ENCODE data around the gene IPMK.

Gene IPMK

GRCh38 chr10:58281092-58281752, 13.5 kb upstream of the IPMK start:
- Histone ChIP-seq H3K9ac (ENCODE audit: low read depth, low read length) (no peak overlapping the region), H3K4me1 (ENCODE audit: control insufficient read depth, insufficient read depth, low read length) (peaks cover 3% of the 10 kb centered on the region), H3K27me3 (ENCODE audit: control insufficient read depth, insufficient read depth, low read length) (no peaks in the 10 kb centered on the region), H3K4me3 (ENCODE audit: low read length) (no peak overlapping the region), H3K9me3 (replicated peaks; ENCODE audit: low read length) (no peaks in the 10 kb centered on the region), H3K36me3 (ENCODE audit: insufficient read depth, low read length) (peaks cover 18% of the 10 kb centered on the region), H3K4me2 (ENCODE audit: low read length) (no peak overlapping the region)

- no peak overlapping the region for H3K4me3 ChIP-seq (ENCODE audit: low read length)
- no peak overlapping the region for H3K9ac ChIP-seq (ENCODE audit: low read depth, low read length)
- no peaks in the 10 kb centered on the region for H3K9me3 ChIP-seq (replicated peaks; ENCODE audit: low read length)
- peaks cover 18% of the 10 kb centered on the region for H3K36me3 ChIP-seq (ENCODE audit: insufficient read depth, low read length)
- no peaks in the 10 kb centered on the region for H3K27me3 ChIP-seq (ENCODE audit: control insufficient read depth, insufficient read depth, low read length)
- H3K4me2 ChIP-seq (ENCODE audit: low read length): no peak overlapping the region
- H3K4me1 ChIP-seq (ENCODE audit: control insufficient read depth, insufficient read depth, low read length): peaks cover 10% of the 10 kb centered on the region
Observed at GRCh38 chr10:58280477-58280876, 12.8 kb upstream of the IPMK start.

GRCh38 chr10:58278962-58279307, 11.2 kb upstream of the IPMK start:
- Histone ChIP-seq H3K4me2 (ENCODE audit: low read length) (no peak overlapping the region), H3K9ac (ENCODE audit: low read depth, low read length) (no peak overlapping the region), H3K4me3 (ENCODE audit: low read length) (no peak overlapping the region), H3K4me1 (ENCODE audit: control insufficient read depth, insufficient read depth, low read length) (peaks cover 21% of the 10 kb centered on the region), H3K9me3 (replicated peaks; ENCODE audit: low read length) (no peaks in the 10 kb centered on the region), H3K27me3 (ENCODE audit: control insufficient read depth, insufficient read depth, low read length) (no peaks in the 10 kb centered on the region), H3K36me3 (ENCODE audit: insufficient read depth, low read length) (peaks cover 13% of the 10 kb centered on the region)

- Histone ChIP-seq H3K27me3 (ENCODE audit: control insufficient read depth, insufficient read depth, low read length) (no peaks in the 10 kb centered on the region), H3K9ac (ENCODE audit: low read depth, low read length) (no peak overlapping the region), H3K4me2 (ENCODE audit: low read length) (no peak overlapping the region), H3K36me3 (ENCODE audit: insufficient read depth, low read length) (peaks cover 13% of the 10 kb centered on the region), H3K9me3 (replicated peaks; ENCODE audit: low read length) (no peaks in the 10 kb centered on the region), H3K4me3 (ENCODE audit: low read length) (no peak overlapping the region), H3K4me1 (ENCODE audit: control insufficient read depth, insufficient read depth, low read length) (peaks cover 22% of the 10 kb centered on the region)
Observed at GRCh38 chr10:58278274-58278961, 10.7 kb upstream of the IPMK start.

GRCh38 chr10:58275908-58276307, 8.2 kb upstream of the IPMK start:
- H3K9me3 ChIP-seq (replicated peaks; ENCODE audit: low read length): no peaks in the 10 kb centered on the region
- no peak overlapping the region for H3K4me3 ChIP-seq (ENCODE audit: low read length)
- peaks cover 13% of the 10 kb centered on the region for H3K36me3 ChIP-seq (ENCODE audit: insufficient read depth, low read length)
- peaks cover 22% of the 10 kb centered on the region for H3K4me1 ChIP-seq (ENCODE audit: control insufficient read depth, insufficient read depth, low read length)
- no peak overlapping the region for H3K9ac ChIP-seq (ENCODE audit: low read depth, low read length)
- H3K4me2 ChIP-seq (ENCODE audit: low read length): no peak overlapping the region
- H3K27me3 ChIP-seq (ENCODE audit: control insufficient read depth, insufficient read depth, low read length): no peaks in the 10 kb centered on the region

GRCh38 chr10:58275261-58275660, 7.6 kb upstream of the IPMK start:
- no peak overlapping the region for H3K9ac ChIP-seq (ENCODE audit: low read depth, low read length)
- H3K4me3 ChIP-seq (ENCODE audit: low read length): no peak overlapping the region
- H3K9me3 ChIP-seq (replicated peaks; ENCODE audit: low read length): no peaks in the 10 kb centered on the region
- no peaks in the 10 kb centered on the region for H3K27me3 ChIP-seq (ENCODE audit: control insufficient read depth, insufficient read depth, low read length)
- H3K4me2 ChIP-seq (ENCODE audit: low read length): no peak overlapping the region
- H3K36me3 ChIP-seq (ENCODE audit: insufficient read depth, low read length): peaks cover 13% of the 10 kb centered on the region
- peaks cover 24% of the 10 kb centered on the region for H3K4me1 ChIP-seq (ENCODE audit: control insufficient read depth, insufficient read depth, low read length)

- Histone ChIP-seq H3K4me1 (ENCODE audit: control insufficient read depth, insufficient read depth, low read length) (peaks cover 17% of the 10 kb centered on the region), H3K4me3 (ENCODE audit: low read length) (peak overlapping the region; percentile 89), H3K9ac (ENCODE audit: low read depth, low read length) (peak overlapping the region; percentile 88), H3K36me3 (ENCODE audit: insufficient read depth, low read length) (no peaks in the 10 kb centered on the region), H3K4me2 (ENCODE audit: low read length) (peak overlapping the region; percentile 97), H3K27me3 (ENCODE audit: control insufficient read depth, insufficient read depth, low read length) (no peaks in the 10 kb centered on the region), H3K9me3 (replicated peaks; ENCODE audit: low read length) (no peaks in the 10 kb centered on the region)
Observed at GRCh38 chr10:58269782-58270290, 2.1 kb upstream of the IPMK start.

- H3K4me1 ChIP-seq (ENCODE audit: control insufficient read depth, insufficient read depth, low read length): peaks cover 11% of the 10 kb centered on the region
- no peaks in the 10 kb centered on the region for H3K36me3 ChIP-seq (ENCODE audit: insufficient read depth, low read length)
- no peaks in the 10 kb centered on the region for H3K27me3 ChIP-seq (ENCODE audit: control insufficient read depth, insufficient read depth, low read length)
- no peaks in the 10 kb centered on the region for H3K9me3 ChIP-seq (replicated peaks; ENCODE audit: low read length)
- H3K4me3 ChIP-seq (ENCODE audit: low read length): peak within 1 kb of the TSS; percentile 89
- peak within 1 kb of the TSS; percentile 88 for H3K9ac ChIP-seq (ENCODE audit: low read depth, low read length)
- peak within 1 kb of the TSS; percentile 97 for H3K4me2 ChIP-seq (ENCODE audit: low read length)
Observed at GRCh38 chr10:58268946-58269781, 1.5 kb upstream of the IPMK start, which contains the start of gene CISD1. TSS of gene CISD1 (plus strand) at chr10:58269162. CDS start at chr10:58269274, 112 bp downstream.

- Histone ChIP-seq H3K4me2 (ENCODE audit: low read length) (peak overlapping the region; percentile 97), H3K9me3 (replicated peaks; ENCODE audit: low read length) (no peaks in the 10 kb centered on the region), H3K9ac (ENCODE audit: low read depth, low read length) (peak overlapping the region; percentile 87), H3K4me1 (ENCODE audit: control insufficient read depth, insufficient read depth, low read length) (peaks cover 8% of the 10 kb centered on the region), H3K36me3 (ENCODE audit: insufficient read depth, low read length) (no peaks in the 10 kb centered on the region), H3K27me3 (ENCODE audit: control insufficient read depth, insufficient read depth, low read length) (no peaks in the 10 kb centered on the region), H3K4me3 (ENCODE audit: low read length) (peak overlapping the region; percentile 89)
Observed at GRCh38 chr10:58268454-58268945, 806 bp upstream of the IPMK start.

GRCh38 chr10:58266826-58267712, 625 bp downstream of the IPMK start:
- Histone ChIP-seq H3K9me3 (replicated peaks; ENCODE audit: low read length) (no peaks in the 10 kb centered on the region), H3K4me3 (ENCODE audit: low read length) (peak overlapping the region; percentile 89), H3K4me1 (ENCODE audit: control insufficient read depth, insufficient read depth, low read length) (peaks cover 8% of the 10 kb centered on the region), H3K27me3 (ENCODE audit: control insufficient read depth, insufficient read depth, low read length) (no peaks in the 10 kb centered on the region), H3K36me3 (ENCODE audit: insufficient read depth, low read length) (no peaks in the 10 kb centered on the region), H3K4me2 (ENCODE audit: low read length) (peak overlapping the region; percentile 97), H3K9ac (ENCODE audit: low read depth, low read length) (peak overlapping the region; percentile 87)

All from skeletal muscle satellite cell (primary cell).